H1 (cell line): Measurements from ENCODE around the gene KLHL28. TPM values are rescaled to one million over a fixed set of nuclear protein-coding genes. Genes with fewer than 3 reads are reported as not detected.
"Not testable (repeated sequence)": the region's sequence is repeated elsewhere in the genome, so short reads cannot be mapped to it uniquely, and the experiment has no call there.

Experiments used
- CTCF ChIA-PET: fragments of 300-600 bp; sonication (Branson Sonifier 250); formaldehyde crosslinking; loops from one replicate; lab custom pipeline; 2021; ENCODE audit not compliant: partially characterized antibody; lab: Charles Lee
- POLR2A ChIA-PET: fragments of 300-600 bp; sonication (Branson Sonifier 250); formaldehyde crosslinking; loops from one replicate; lab custom pipeline; 2021; ENCODE audit warnings: inconsistent platforms; ENCODE audit not compliant: partially characterized antibody; lab: Charles Lee
- DNase-seq, 2 experiments: peaks; one replicate each; pipeline versions ENCODE4 v3.0.0 to v3.0.0-alpha.2; 2010 to 2022; ENCODE audit warnings: low spot score in 2 of 2, low read depth in 1 of 2, mixed read lengths in 1 of 2
- FAIRE-seq: peaks from 2 replicates; lab custom pipeline; 2011; peaks lifted over from hg19 to GRCh38; lab: Jason Lieb, UNC
- H2AFZ ChIP-seq: 2 replicates; pipeline ENCODE4 v1.8.1; 2012; ENCODE audit warnings: low read length, inconsistent platforms
- H2AK5ac ChIP-seq: 2 replicates; pipeline ENCODE4 v1.6.1; 2013; ENCODE audit warnings: low read depth, low read length
- H2BK120ac ChIP-seq: replicated peaks from 2 replicates; pipeline ENCODE3; 2013; ENCODE audit warnings: low read depth, low read length, inconsistent platforms
- H2BK12ac ChIP-seq: 2 replicates; pipeline ENCODE4 v1.6.1; 2013; ENCODE audit warnings: low read depth, low read length
- H2BK15ac ChIP-seq: 2 replicates; pipeline ENCODE4 v1.6.1; 2013; ENCODE audit warnings: low read length
- H2BK20ac ChIP-seq: 2 replicates; pipeline ENCODE4 v1.6.1; 2013; ENCODE audit warnings: low read length
- H2BK5ac ChIP-seq: 2 replicates; pipeline ENCODE4 v1.6.1; 2013; ENCODE audit warnings: low read depth, low read length
- H3K14ac ChIP-seq: 2 replicates; pipeline ENCODE4 v1.6.1; 2013; ENCODE audit warnings: inconsistent platforms; ENCODE audit not compliant: insufficient read length
- H3K18ac ChIP-seq: 2 replicates; pipeline ENCODE4 v1.6.1; 2013; ENCODE audit warnings: low read length; ENCODE audit errors: extremely low read depth
- H3K23ac ChIP-seq: 2 replicates; pipeline ENCODE4 v1.6.1; 2013; ENCODE audit warnings: inconsistent platforms; ENCODE audit not compliant: insufficient read length
- H3K23me2 ChIP-seq: 2 replicates; pipeline ENCODE4 v1.6.1; 2013; ENCODE audit warnings: low read depth, low read length
- H3K27ac ChIP-seq: 2 replicates; pipeline ENCODE4 v1.6.1; 2011; ENCODE audit warnings: low read depth, low read length, inconsistent platforms
- H3K27me3 ChIP-seq, 4 experiments: replicated peaks in 1 of 4; 1 replicate in 1 of 4; 2 replicates in 3 of 4; pipeline versions ENCODE4 v1.6.1 to v1.8.1; 2011 to 2013; ENCODE audit warnings: low read length in 3 of 4, mild to moderate bottlenecking in 3 of 4, inconsistent platforms in 2 of 4, mixed read lengths in 2 of 4, moderate library complexity in 1 of 4; ENCODE audit not compliant: control insufficient read depth in 3 of 4, insufficient read depth in 3 of 4; ENCODE audit errors: extremely low read depth in 1 of 4
- H3K36me3 ChIP-seq, 4 experiments: 2 replicates each; pipeline versions ENCODE4 v1.6.1 to v1.8.1; 2011 to 2013; ENCODE audit warnings: mild to moderate bottlenecking in 4 of 4, low read length in 3 of 4, moderate library complexity in 2 of 4, control low read depth in 1 of 4, inconsistent platforms in 1 of 4; ENCODE audit not compliant: insufficient read depth in 4 of 4, control insufficient read depth in 2 of 4
- H3K4ac ChIP-seq: replicated peaks from 2 replicates; pipeline ENCODE3; 2013; ENCODE audit warnings: low read length, low read depth, mixed read lengths, inconsistent platforms; ENCODE audit not compliant: insufficient read length
- H3K4me1 ChIP-seq, 4 experiments: replicated peaks in 1 of 4; 1 replicate in 1 of 4; 2 replicates in 3 of 4; pipeline versions ENCODE4 v1.6.1 to v1.8.1; 2011 to 2013; ENCODE audit warnings: low read length in 3 of 4, inconsistent platforms in 2 of 4, mixed read lengths in 1 of 4; ENCODE audit not compliant: insufficient read depth in 4 of 4, control insufficient read depth in 3 of 4
- H3K4me2 ChIP-seq, 2 experiments: 2 replicates each; pipeline versions ENCODE4 v1.6.1 to v1.8.1; 2011 to 2013; ENCODE audit warnings: low read depth in 2 of 2, low read length in 2 of 2, control low read depth in 1 of 2, inconsistent platforms in 1 of 2, mild to moderate bottlenecking in 1 of 2; ENCODE audit not compliant: insufficient read depth in 1 of 2
- H3K4me3 ChIP-seq, 4 experiments: fragments of 200-600, 300-600 bp in 1 of 4; sonication (generic), shearing (Covaris generic), sonication (Bioruptor Twin) in 1 of 4; 2 replicates each; pipeline versions ENCODE4 v1.5.1 to v1.8.1; 2011 to 2016; ENCODE audit warnings: low read length in 4 of 4, low read depth in 3 of 4, control low read depth in 2 of 4, inconsistent platforms in 2 of 4, mild to moderate bottlenecking in 2 of 4, mixed read lengths in 1 of 4, moderate library complexity in 1 of 4; ENCODE audit not compliant: insufficient read depth in 2 of 4; ENCODE audit errors: extremely low read depth in 1 of 4
- H3K56ac ChIP-seq: replicated peaks from 2 replicates; pipeline ENCODE3; 2013; ENCODE audit warnings: low read depth, mild to moderate bottlenecking, mixed read lengths, low read length, inconsistent platforms; ENCODE audit not compliant: insufficient read length
- H3K79me1 ChIP-seq: 2 replicates; pipeline ENCODE4 v1.6.1; 2013; ENCODE audit warnings: low read depth, low read length, control low read depth
- H3K79me2 ChIP-seq, 2 experiments: 2 replicates each; pipeline versions ENCODE4 v1.6.1 to v1.8.1; 2012 to 2013; ENCODE audit warnings: low read length in 2 of 2, mild to moderate bottlenecking in 2 of 2, inconsistent platforms in 1 of 2; ENCODE audit not compliant: insufficient read depth in 2 of 2, control insufficient read depth in 1 of 2
- H3K9ac ChIP-seq, 4 experiments: replicated peaks in 1 of 4; 1 replicate in 1 of 4; 2 replicates in 3 of 4; pipeline versions ENCODE4 v1.6.1 to v1.8.1; 2011 to 2013; ENCODE audit warnings: low read depth in 3 of 4, low read length in 3 of 4, control low read depth in 2 of 4, mild to moderate bottlenecking in 2 of 4, moderate library complexity in 2 of 4, inconsistent platforms in 1 of 4; ENCODE audit errors: extremely low read depth in 1 of 4
- H3K9me3 ChIP-seq, 2 experiments: 2 replicates each; pipeline versions ENCODE4 v1.6.1 to v1.8.1; 2012 to 2013; ENCODE audit warnings: mild to moderate bottlenecking in 2 of 2, moderate library complexity in 2 of 2, control low read depth in 1 of 2, inconsistent platforms in 1 of 2, low read depth in 1 of 2, low read length in 1 of 2, mixed read lengths in 1 of 2; ENCODE audit not compliant: insufficient read depth in 2 of 2
- H4K20me1 ChIP-seq, 2 experiments: replicated peaks in 1 of 2; 2 replicates each; pipeline versions ENCODE3 to v1.8.1; 2011 to 2013; ENCODE audit warnings: inconsistent platforms in 2 of 2, low read length in 2 of 2, mild to moderate bottlenecking in 1 of 2; ENCODE audit not compliant: insufficient read depth in 2 of 2, control insufficient read depth in 1 of 2
- H4K5ac ChIP-seq: 2 replicates; pipeline ENCODE4 v1.6.1; 2013; ENCODE audit warnings: low read length, low read depth, mixed read lengths, inconsistent platforms; ENCODE audit not compliant: insufficient read length
- H4K8ac ChIP-seq: 2 replicates; pipeline ENCODE4 v1.8.0; 2013; ENCODE audit warnings: mild to moderate bottlenecking, moderate library complexity, low read length, inconsistent platforms; ENCODE audit not compliant: insufficient read depth; ENCODE audit errors: extremely low read depth
- H4K91ac ChIP-seq: replicated peaks from 2 replicates; pipeline ENCODE3; 2013; ENCODE audit warnings: low read length, mixed read lengths, inconsistent platforms; ENCODE audit not compliant: insufficient read length
- WGBS, 2 experiments: shearing (Covaris generic) in 1 of 2; methylation state at CpG; one replicate each; pipeline versions ENCODE4 v1.1.6 to v1.1.7; 2013 to 2015; ENCODE audit warnings: low lambda C conversion rate in 2 of 2, mixed read lengths in 2 of 2, inconsistent platforms in 1 of 2, low coverage in 1 of 2, missing lambda C conversion rate in 1 of 2; ENCODE audit not compliant: insufficient replicate concordance in 2 of 2, insufficient coverage in 1 of 2, insufficient read length in 1 of 2; ENCODE audit errors: extremely low coverage in 1 of 2, missing lambda C conversion rate in 1 of 2; 5-methylcytosine and 5-hydroxymethylcytosine counted together
- polyA plus RNA-seq, 7 experiments: library from polyadenylated mRNA; depleted of rRNA in 3 of 7; stranded (reverse) in 5 of 7; unstranded in 2 of 7; fragments of >200 nt in 5 of 7; fragments of 200-250 nt in 2 of 7; gene quantifications; 1 replicate in 5 of 7; 2 replicates in 1 of 7; 4 replicates in 1 of 7; pipeline versions ENCODE4 v1.2.1 to v1.2.3, GENCODE V29; 2011 to 2013; ENCODE audit warnings: missing spikeins in 2 of 7, mixed read lengths in 2 of 7
- total RNA-seq: library from RNA; stranded (reverse); fragmentation: NEBNext Ultra II Directional; extraction: Animal tissue kit (Norgen Biotek cat#: 25700); gene quantifications from 2 replicates; pipeline ENCODE4 v1.2.1, GENCODE V29; 2021

Gene KLHL28
- total and polyA plus RNA-seq, 2 of the 8 experiments (the other 6 are each of a cell fraction or from before 2014, with no cell fraction given), result 3.3 to 10.5 TPM

- H3K18ac ChIP-seq, H2BK5ac ChIP-seq, H3K56ac ChIP-seq, H3K4me3 ChIP-seq, H4K91ac ChIP-seq, H3K79me1 ChIP-seq, H4K5ac ChIP-seq, H2AK5ac ChIP-seq, H2BK20ac ChIP-seq, H3K23me2 ChIP-seq, H2BK12ac ChIP-seq, H3K14ac ChIP-seq, POLR2A ChIA-PET, H3K79me2 ChIP-seq, H3K23ac ChIP-seq, H3K9ac ChIP-seq, H3K36me3 ChIP-seq, H3K4me1 ChIP-seq, H3K27me3 ChIP-seq, H3K27ac ChIP-seq, H4K20me1 ChIP-seq, H3K4ac ChIP-seq, DNase-seq, H2AFZ ChIP-seq, H2BK120ac ChIP-seq, FAIRE-seq, H3K9me3 ChIP-seq, H4K8ac ChIP-seq, CTCF ChIA-PET, H2BK15ac ChIP-seq, H3K4me2 ChIP-seq: not testable (repeated sequence)
- WGBS, 2 experiments, result 74% methylated on average over 2 of the region's 3 CpGs; no CpG with 5 or more reads in 1 of the 2 experiments
Observed at GRCh38 chr14:44891726-44892372, 69.9 kb downstream of the KLHL28 start.
